A673 (cell line): ENCODE data around the gene ADARB2. TPM values are rescaled to one million over a fixed set of nuclear protein-coding genes. Genes with fewer than 3 reads are reported as not detected.

ENCODE experiments used
- BruUV-seq: library from RNA; stranded (reverse); fragments of 400-500 nt; replicated peaks from 2 replicates; lab custom pipeline; 2021; lab: Mats Ljungman, UMichigan
- CTCF ChIA-PET: fragments of 300-600 bp; sonication (Branson Sonifier 250); formaldehyde crosslinking; loops from one replicate; lab custom pipeline; 2022; ENCODE audit warnings: antibody characterized with exemption; lab: Charles Lee
- POLR2A ChIA-PET: fragments of 300-600 bp; sonication (Branson Sonifier 250); formaldehyde crosslinking; loops from one replicate; lab custom pipeline; 2022; ENCODE audit warnings: antibody characterized with exemption; ENCODE audit not compliant: low non-redundant PET; lab: Charles Lee
- DNase-seq: peaks from one replicate; pipeline ENCODE4 v3.0.0-alpha.2; 2015; ENCODE audit warnings: low spot score
- H3K27ac ChIP-seq: fragments of 200-600 bp; sonication (generic); 2 replicates; pipeline ENCODE4 v1.5.1; 2016; ENCODE audit warnings: mixed run types, low read depth, mild to moderate bottlenecking, mixed read lengths, antibody characterized with exemption, low read length; ENCODE audit not compliant: poor library complexity, severe bottlenecking
- H3K27me3 ChIP-seq: fragments of 200-600 bp; sonication (generic); replicated peaks from 2 replicates; pipeline ENCODE4 v1.6.1; 2017; ENCODE audit warnings: mixed run types, low read depth, mild to moderate bottlenecking, mixed read lengths, antibody characterized with exemption, low read length; ENCODE audit not compliant: insufficient read depth, poor library complexity
- H3K36me3 ChIP-seq: fragments of 200-600 bp; sonication (generic); 2 replicates; pipeline ENCODE4 v1.6.1; 2016; ENCODE audit warnings: mixed run types, mild to moderate bottlenecking, mixed read lengths, antibody characterized with exemption, low read length; ENCODE audit not compliant: insufficient read depth, poor library complexity, severe bottlenecking
- H3K4me1 ChIP-seq: fragments of 200-600 bp; sonication (generic); 2 replicates; pipeline ENCODE4 v1.6.1; 2017; ENCODE audit warnings: mixed run types, mild to moderate bottlenecking, mixed read lengths, antibody characterized with exemption, low read length; ENCODE audit not compliant: insufficient read depth, poor library complexity, severe bottlenecking
- H3K4me3 ChIP-seq: fragments of 200-600 bp; sonication (generic); 2 replicates; pipeline ENCODE4 v1.5.1; 2016; ENCODE audit warnings: low read depth, mixed run types, mild to moderate bottlenecking, mixed read lengths, low read length; ENCODE audit not compliant: poor library complexity, severe bottlenecking
- H3K9me3 ChIP-seq: fragments of 200-600 bp; sonication (generic); 2 replicates; pipeline ENCODE4 v1.6.1; 2016; ENCODE audit warnings: mixed run types, low read depth, mild to moderate bottlenecking, mixed read lengths, antibody characterized with exemption, low read length; ENCODE audit not compliant: poor library complexity, severe bottlenecking
- EZH2 ChIP-seq: fragments of 200-600 bp; sonication (generic); IDR thresholded peaks from 2 replicates; pipeline ENCODE4 v1.6.1; 2017; ENCODE audit warnings: borderline replicate concordance, low read depth, mild to moderate bottlenecking, mixed read lengths, antibody characterized with exemption, low read length; ENCODE audit not compliant: poor library complexity, severe bottlenecking
- intact Hi-C: fragments of 100-400 bp; cut with micrococcal nuclease; formaldehyde crosslinking; loops from one replicate; pipeline ENCODE4 v1.10.0; 2022; ENCODE audit not compliant: unreplicated experiment
- total RNA-seq: library from RNA; stranded (reverse); gene quantifications from 2 replicates; pipeline ENCODE4 v1.2.3, GENCODE V29; 2021
- TF ChIP-seq, protein P1 (sequence below): fragments of 300-800, 200-600 bp; sonication (generic); conservative IDR thresholded peaks from 2 replicates; pipeline ENCODE4 v1.5.1; 2017; ENCODE audit warnings: low read depth, mild to moderate bottlenecking, antibody characterized with exemption, low read length, moderate library complexity, mixed read lengths

Gene ADARB2
- total RNA-seq, 1 experiment from 2014 or later = not detected

DNA sequence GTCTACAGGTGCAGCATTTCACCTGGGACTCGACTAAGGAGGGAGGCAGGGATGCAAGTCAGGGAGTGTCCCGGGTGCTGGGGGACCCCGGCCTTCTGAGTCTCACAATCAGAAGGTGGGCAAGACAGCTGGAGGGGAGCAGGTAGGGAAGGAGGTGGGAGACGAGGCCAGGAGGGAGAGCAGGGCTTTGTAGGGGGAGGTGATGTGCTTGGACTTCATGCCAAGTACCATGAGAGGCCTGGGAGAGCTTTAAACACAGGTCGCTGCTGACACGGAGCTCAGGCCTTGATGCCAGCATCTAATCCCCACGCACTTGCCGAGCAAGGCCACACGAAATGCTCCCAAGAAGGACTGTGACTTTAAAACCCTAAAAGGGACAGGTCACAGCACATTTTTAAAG lies 244.7 kb downstream of the ADARB2 start:
- H3K27me3 ChIP-seq = peaks cover 36% of the 10 kb centered on the region
- intact Hi-C loops = no loop called here
- H3K27ac ChIP-seq = no peak overlapping the region
- H3K9me3 ChIP-seq = no peaks in the 10 kb centered on the region
- no peaks in the 10 kb centered on the region for H3K4me1 ChIP-seq
- no peak for DNase-seq
- H3K4me3 ChIP-seq = no peak overlapping the region
- TF ChIP-seq, protein P1, sequence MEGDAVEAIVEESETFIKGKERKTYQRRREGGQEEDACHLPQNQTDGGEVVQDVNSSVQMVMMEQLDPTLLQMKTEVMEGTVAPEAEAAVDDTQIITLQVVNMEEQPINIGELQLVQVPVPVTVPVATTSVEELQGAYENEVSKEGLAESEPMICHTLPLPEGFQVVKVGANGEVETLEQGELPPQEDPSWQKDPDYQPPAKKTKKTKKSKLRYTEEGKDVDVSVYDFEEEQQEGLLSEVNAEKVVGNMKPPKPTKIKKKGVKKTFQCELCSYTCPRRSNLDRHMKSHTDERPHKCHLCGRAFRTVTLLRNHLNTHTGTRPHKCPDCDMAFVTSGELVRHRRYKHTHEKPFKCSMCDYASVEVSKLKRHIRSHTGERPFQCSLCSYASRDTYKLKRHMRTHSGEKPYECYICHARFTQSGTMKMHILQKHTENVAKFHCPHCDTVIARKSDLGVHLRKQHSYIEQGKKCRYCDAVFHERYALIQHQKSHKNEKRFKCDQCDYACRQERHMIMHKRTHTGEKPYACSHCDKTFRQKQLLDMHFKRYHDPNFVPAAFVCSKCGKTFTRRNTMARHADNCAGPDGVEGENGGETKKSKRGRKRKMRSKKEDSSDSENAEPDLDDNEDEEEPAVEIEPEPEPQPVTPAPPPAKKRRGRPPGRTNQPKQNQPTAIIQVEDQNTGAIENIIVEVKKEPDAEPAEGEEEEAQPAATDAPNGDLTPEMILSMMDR = no peak
- TF ChIP-seq EZH2 = no peak
- H3K36me3 ChIP-seq = no peaks in the 10 kb centered on the region
- no TSS peak for BruUV-seq
- ChIA-PET POLR2A (no interaction called here), CTCF (no interaction called here)

DNA sequence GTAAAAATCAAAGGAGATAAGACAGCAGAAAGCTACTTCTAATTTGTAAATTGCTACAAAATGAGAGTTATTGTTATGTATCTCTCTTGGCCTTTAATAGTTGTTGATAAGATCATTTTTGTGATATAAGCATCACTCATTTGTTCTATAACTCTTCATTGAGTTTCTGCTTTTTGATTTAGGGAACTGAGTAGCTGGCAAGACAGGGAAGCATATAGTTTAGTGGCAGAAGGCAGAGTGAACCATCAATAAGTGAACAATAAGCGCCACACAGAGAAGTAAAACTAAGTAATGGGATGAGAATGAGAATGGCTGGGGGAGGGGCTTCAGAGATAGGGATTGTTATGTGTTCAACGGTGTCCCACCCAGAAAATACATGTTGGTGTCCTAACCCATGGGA lies 245.4 kb downstream of the ADARB2 start:
- no TSS peak for BruUV-seq
- no peaks in the 10 kb centered on the region for H3K4me1 ChIP-seq
- intact Hi-C loops = no loop called here
- H3K27me3 ChIP-seq = peaks cover 44% of the 10 kb centered on the region
- TF ChIP-seq, protein P1 = no peak
- TF ChIP-seq EZH2 = no peak
- H3K9me3 ChIP-seq = no peaks in the 10 kb centered on the region
- POLR2A ChIA-PET = no interaction called here
- no peaks in the 10 kb centered on the region for H3K36me3 ChIP-seq
- CTCF ChIA-PET = no interaction called here
- no peak for DNase-seq
- no peak overlapping the region for H3K27ac ChIP-seq
- H3K4me3 ChIP-seq = no peak overlapping the region

DNA sequence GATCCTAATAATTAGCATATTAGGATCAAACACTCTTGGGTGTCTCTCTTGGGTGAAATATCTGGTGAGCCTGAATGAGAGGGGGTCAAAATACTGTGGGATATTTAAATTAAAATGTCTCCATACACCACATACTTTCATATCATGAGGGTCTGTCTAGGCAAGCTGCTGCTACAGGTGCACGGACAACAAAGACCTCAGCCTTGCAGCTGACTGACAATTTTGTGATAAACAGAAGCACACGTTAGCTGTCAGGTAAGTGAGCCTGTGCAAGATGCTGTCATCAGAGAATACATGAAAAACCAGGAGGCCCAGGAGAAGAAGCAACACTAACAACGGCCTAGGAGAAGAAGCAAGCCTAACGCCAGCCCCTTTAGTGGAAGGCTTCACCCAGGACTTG lies 247.5 kb downstream of the ADARB2 start:
- no TSS peak for BruUV-seq
- Histone ChIP-seq H3K4me3 (no peak overlapping the region), H3K36me3 (no peaks in the 10 kb centered on the region), H3K4me1 (no peaks in the 10 kb centered on the region), H3K27ac (no peak overlapping the region), H3K27me3 (peaks cover 50% of the 10 kb centered on the region), H3K9me3 (no peaks in the 10 kb centered on the region)
- DNase-seq = no peak
- intact Hi-C loops = no loop called here
- TF ChIP-seq, protein P1 = no peak
- no peak for TF ChIP-seq EZH2
- CTCF ChIA-PET = no interaction called here
- POLR2A ChIA-PET = no interaction called here
